Measurements from ENCODE around the gene KIAA0930. TPM values are rescaled to one million over a fixed set of nuclear protein-coding genes. Genes with fewer than 3 reads are reported as not detected.

The KIAA0930 gene
- polyA plus RNA-seq, 1 donor from 2014 or later, result 129 TPM

GRCh38 chr22:45251825-45252224 lies 11.1 kb upstream of the KIAA0930 start:
- Histone ChIP-seq H3K79me2 (replicated peaks; ENCODE audit: insufficient read depth, low read length) (no peaks in the 10 kb centered on the region), H3K36me3 (ENCODE audit: insufficient read depth, low read length) (no peaks in the 10 kb centered on the region), H3K9ac (ENCODE audit: low read length) (no peak overlapping the region), H3K4me3 (ENCODE audit: low read length) (no peak overlapping the region), H3F3A (ENCODE audit: insufficient read depth, low read length, poor library complexity, severe bottlenecking) (no peaks in the 10 kb centered on the region), H3K27me3 (ENCODE audit: insufficient read depth, low read depth, low read length) (no peaks in the 10 kb centered on the region), H4K20me1 (ENCODE audit: insufficient read depth) (no peaks in the 10 kb centered on the region), H2AFZ (ENCODE audit: low read depth, low read length) (no peak overlapping the region), H3K27ac (ENCODE audit: low read length) (no peak overlapping the region), H3K9me3 (ENCODE audit: low read length) (no peaks in the 10 kb centered on the region), H3K4me2 (ENCODE audit: low read length) (no peak overlapping the region), H3K9me2 (ENCODE audit: insufficient read depth, low read length) (no peaks in the 10 kb centered on the region)
- TF ChIP-seq POLR2AphosphoS5 (IDR thresholded peaks at IDR 0.05), result no peak
- TF ChIP-seq SMC3 (conservative IDR thresholded peaks at IDR 0.05; ENCODE audit: poor library complexity), result no peak
- TF ChIP-seq CTCF (IDR thresholded peaks at IDR 0.05; ENCODE audit: poor library complexity, severe bottlenecking), result no peak
- no peak for TF ChIP-seq EP300 (conservative IDR thresholded peaks at IDR 0.05; ENCODE audit: poor library complexity, severe bottlenecking)
- no peak for TF ChIP-seq EZH2 (IDR thresholded peaks at IDR 0.05; ENCODE audit: borderline replicate concordance, insufficient read depth, low read length, poor library complexity, severe bottlenecking)
- no peak for TF ChIP-seq TAF1 (IDR thresholded peaks at IDR 0.05; ENCODE audit: low read depth)
- TF ChIP-seq MXI1 (conservative IDR thresholded peaks at IDR 0.05; ENCODE audit: poor library complexity, severe bottlenecking), result no peak
- TF ChIP-seq, protein P1, sequence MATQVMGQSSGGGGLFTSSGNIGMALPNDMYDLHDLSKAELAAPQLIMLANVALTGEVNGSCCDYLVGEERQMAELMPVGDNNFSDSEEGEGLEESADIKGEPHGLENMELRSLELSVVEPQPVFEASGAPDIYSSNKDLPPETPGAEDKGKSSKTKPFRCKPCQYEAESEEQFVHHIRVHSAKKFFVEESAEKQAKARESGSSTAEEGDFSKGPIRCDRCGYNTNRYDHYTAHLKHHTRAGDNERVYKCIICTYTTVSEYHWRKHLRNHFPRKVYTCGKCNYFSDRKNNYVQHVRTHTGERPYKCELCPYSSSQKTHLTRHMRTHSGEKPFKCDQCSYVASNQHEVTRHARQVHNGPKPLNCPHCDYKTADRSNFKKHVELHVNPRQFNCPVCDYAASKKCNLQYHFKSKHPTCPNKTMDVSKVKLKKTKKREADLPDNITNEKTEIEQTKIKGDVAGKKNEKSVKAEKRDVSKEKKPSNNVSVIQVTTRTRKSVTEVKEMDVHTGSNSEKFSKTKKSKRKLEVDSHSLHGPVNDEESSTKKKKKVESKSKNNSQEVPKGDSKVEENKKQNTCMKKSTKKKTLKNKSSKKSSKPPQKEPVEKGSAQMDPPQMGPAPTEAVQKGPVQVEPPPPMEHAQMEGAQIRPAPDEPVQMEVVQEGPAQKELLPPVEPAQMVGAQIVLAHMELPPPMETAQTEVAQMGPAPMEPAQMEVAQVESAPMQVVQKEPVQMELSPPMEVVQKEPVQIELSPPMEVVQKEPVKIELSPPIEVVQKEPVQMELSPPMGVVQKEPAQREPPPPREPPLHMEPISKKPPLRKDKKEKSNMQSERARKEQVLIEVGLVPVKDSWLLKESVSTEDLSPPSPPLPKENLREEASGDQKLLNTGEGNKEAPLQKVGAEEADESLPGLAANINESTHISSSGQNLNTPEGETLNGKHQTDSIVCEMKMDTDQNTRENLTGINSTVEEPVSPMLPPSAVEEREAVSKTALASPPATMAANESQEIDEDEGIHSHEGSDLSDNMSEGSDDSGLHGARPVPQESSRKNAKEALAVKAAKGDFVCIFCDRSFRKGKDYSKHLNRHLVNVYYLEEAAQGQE (IDR thresholded peaks at IDR 0.05; ENCODE audit: borderline replicate concordance), result no peak
- TF ChIP-seq RAD21 (conservative IDR thresholded peaks at IDR 0.05), result no peak

DNA sequence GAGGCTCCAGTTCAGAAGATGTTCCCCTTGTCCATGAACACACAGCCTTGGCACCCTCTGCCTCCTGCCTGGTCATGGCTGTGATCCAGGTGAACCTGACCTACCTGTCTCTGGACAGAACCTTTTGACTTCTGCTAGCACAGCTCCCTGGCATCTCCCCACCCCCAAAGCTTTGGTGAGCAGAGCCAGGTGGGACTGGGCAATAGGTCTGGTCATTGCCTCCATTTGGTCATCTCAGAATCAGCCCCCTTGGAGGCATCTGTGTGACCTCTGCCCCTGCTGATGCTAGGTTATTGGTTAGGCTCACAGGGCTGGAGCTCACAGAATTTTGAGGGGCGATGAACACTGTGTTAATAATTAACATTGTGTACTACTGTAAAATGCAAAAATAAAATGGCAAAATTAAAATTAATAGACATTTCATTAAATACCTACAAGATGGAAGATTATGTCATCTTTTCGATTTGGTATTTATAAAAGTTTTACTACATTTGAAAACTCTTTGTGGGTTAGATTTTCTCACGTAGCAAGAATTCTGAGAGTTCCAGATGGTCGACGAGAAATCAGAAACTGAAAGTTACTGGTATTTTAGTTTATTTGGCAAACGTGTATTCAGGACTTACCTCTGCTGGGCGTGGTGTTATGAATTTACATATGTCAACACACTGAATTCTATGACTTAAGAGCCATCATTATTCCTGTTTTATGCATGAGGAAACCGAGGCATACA lies 8.3 kb upstream of the KIAA0930 start:
- TF ChIP-seq RAD21 (conservative IDR thresholded peaks at IDR 0.05), result no peak
- TF ChIP-seq, protein P1 (IDR thresholded peaks at IDR 0.05; ENCODE audit: borderline replicate concordance), result no peak
- no peak for TF ChIP-seq SMC3 (conservative IDR thresholded peaks at IDR 0.05; ENCODE audit: poor library complexity)
- TF ChIP-seq TAF1 (IDR thresholded peaks at IDR 0.05; ENCODE audit: low read depth), result no peak
- no peak for TF ChIP-seq EZH2 (IDR thresholded peaks at IDR 0.05; ENCODE audit: borderline replicate concordance, insufficient read depth, low read length, poor library complexity, severe bottlenecking)
- Histone ChIP-seq H4K20me1 (ENCODE audit: insufficient read depth) (no peaks in the 10 kb centered on the region), H3K27ac (ENCODE audit: low read length) (no peak overlapping the region), H3K36me3 (ENCODE audit: insufficient read depth, low read length) (no peaks in the 10 kb centered on the region), H3K9ac (ENCODE audit: low read length) (no peak overlapping the region), H3K27me3 (ENCODE audit: insufficient read depth, low read depth, low read length) (no peaks in the 10 kb centered on the region), H3F3A (ENCODE audit: insufficient read depth, low read length, poor library complexity, severe bottlenecking) (no peaks in the 10 kb centered on the region), H3K79me2 (replicated peaks; ENCODE audit: insufficient read depth, low read length) (no peaks in the 10 kb centered on the region), H3K9me2 (ENCODE audit: insufficient read depth, low read length) (no peaks in the 10 kb centered on the region), H2AFZ (ENCODE audit: low read depth, low read length) (no peak overlapping the region), H3K4me3 (ENCODE audit: low read length) (no peak overlapping the region), H3K4me2 (ENCODE audit: low read length) (no peak overlapping the region), H3K9me3 (ENCODE audit: low read length) (no peaks in the 10 kb centered on the region)

Measured in neural cell (in vitro differentiated cells).